VCaP (cell line): ENCODE measurements around the gene CCNF.

Experiments
- H3K27ac ChIP-seq: fragments of 450-650 bp; 2 replicates; pipeline ENCODE4 v1.5.1; 2017
- CTCF ChIP-seq: fragments of 450-650 bp; conservative IDR thresholded peaks from 2 replicates; pipeline ENCODE4 v1.5.1; 2017; ENCODE audit warnings: mild to moderate bottlenecking, moderate library complexity

The CCNF gene

DNA sequence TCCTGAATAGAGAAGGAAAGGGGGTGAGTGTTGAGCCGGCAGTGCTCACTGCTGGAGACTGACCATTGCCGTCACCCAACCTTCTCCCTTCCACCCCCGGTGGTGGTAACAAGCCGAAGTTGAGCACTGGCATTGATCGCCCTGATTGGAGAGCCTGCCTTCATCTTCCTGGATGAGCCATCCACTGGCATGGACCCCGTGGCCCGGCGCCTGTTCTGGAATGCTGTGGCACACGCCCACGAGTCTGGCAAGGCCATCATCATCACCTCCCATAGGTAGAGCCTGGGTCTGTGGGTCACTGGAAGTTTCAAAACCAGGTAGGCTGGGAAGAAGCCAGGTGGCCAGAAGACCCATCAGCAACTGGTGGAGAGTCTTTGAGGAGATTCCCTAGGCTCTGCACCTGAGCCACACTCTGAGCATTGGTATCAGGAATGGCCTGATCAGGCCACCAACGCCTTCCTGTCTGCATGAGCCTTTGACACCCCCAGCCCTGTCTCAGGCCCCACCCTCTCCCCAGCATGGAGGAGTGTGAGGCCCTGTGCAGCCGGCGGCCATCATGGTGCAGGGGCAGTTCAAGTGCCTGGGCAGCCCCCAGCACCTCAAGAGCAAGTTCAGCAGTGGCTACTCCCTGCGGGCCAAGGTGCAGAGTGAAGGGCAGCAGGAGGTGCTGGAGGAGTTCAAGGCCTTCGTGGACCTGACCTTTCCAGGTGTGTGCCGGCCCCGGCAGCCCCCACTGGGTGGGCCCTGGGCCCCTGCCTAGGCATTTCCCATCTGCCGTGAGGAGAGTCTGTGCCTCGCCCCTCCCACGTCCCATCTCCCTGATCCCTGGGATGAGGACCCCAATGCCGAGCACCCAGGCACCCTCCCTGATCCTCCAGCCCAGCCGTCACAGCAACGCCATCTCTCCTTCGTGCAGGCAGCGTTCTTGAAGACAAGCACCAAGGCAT is 4.9 kb upstream of the CCNF start:
- no peak overlapping the region for H3K27ac ChIP-seq
- no peak for TF ChIP-seq CTCF

DNA sequence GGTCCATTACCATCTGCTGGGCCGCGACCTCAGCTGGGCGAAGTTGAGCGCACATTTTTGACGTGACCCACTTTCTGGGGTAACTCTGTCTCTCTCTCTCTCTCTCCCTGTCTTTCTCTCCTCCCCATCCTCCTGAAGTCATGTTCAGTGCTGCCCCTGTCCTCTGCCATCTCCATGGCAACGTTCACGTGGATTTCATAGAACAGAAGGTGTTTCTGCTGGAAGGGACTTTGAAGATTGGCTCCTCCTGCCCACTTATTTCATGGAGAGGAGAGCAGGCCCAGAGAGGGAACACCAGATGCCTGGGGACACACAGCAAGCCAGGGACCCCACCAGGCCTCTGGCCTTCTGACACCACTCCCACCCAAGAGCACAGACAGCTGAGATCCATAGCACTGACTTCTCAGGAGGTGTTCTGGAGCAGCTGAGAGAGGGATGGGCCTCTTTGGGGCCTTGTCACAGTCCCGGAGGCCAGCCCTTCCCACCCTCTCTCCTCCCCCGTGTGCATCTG is 4.2 kb upstream of the CCNF start:
- TF ChIP-seq CTCF: no peak
- no peak overlapping the region for H3K27ac ChIP-seq

- TF ChIP-seq CTCF: no peak
- H3K27ac ChIP-seq: no peak overlapping the region
Observed at GRCh38 chr16:2425825-2426430, 3.3 kb upstream of the CCNF start.

- H3K27ac ChIP-seq: no peak overlapping the region
- TF ChIP-seq CTCF: no peak
Observed at GRCh38 chr16:2426941-2427361, 2.3 kb upstream of the CCNF start.

DNA sequence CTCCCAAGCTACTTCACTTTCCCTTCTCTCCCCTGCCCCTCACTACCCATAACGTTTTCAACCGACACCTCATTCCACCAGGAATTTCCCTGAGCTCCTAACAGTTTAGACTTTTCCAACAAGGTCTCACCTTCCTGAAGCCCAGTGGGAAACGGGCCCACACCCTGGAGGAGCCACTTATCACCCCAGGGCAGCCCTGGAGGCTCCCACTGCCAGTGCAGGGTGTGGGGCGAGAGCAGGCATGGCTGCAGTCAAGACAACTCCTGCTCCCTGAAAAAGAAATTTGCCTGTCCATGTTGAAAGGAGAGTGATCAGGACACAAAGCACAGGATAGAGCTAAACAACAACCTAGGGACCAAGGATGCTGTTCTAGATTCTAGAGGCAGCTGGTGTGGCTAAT is 1.7 kb upstream of the CCNF start:
- TF ChIP-seq CTCF: no peak
- no peak overlapping the region for H3K27ac ChIP-seq

- TF ChIP-seq CTCF: 0 out of 2 replicates have a peak, but pooled peaks have one; percentile 9
- peak overlapping the region; percentile 72; the same call in 1 of the 2 replicates for H3K27ac ChIP-seq
Observed at GRCh38 chr16:2428051-2428783, 1.0 kb upstream of the CCNF start.

DNA sequence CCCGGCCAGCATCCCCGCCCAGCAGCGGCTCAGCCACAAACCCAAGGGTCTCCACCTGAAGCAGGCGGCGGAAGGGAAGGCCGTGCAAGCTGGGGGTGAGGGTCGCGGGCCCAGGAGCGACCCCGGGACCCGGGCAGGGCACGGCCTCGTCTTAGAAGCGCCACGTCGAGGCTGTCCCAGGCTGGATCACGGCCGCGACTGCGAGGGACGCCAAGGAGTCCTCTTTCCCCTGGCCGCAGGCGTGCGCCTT is 538 bp upstream of the CCNF start:
- TF ChIP-seq CTCF: no peak
- peak overlapping the region; percentile 72; the same call in 1 of the 2 replicates for H3K27ac ChIP-seq
